A673 (cell line): ENCODE data around the gene RTKN2. TPM values are rescaled to one million over a fixed set of nuclear protein-coding genes. Genes with fewer than 3 reads are reported as not detected.

Source experiments
- BruUV-seq: library from RNA; stranded (reverse); fragments of 400-500 nt; replicated peaks from 2 replicates; lab custom pipeline; 2021; lab: Mats Ljungman, UMichigan
- CTCF ChIA-PET: fragments of 300-600 bp; sonication (Branson Sonifier 250); formaldehyde crosslinking; loops from one replicate; lab custom pipeline; 2022; ENCODE audit warnings: antibody characterized with exemption; lab: Charles Lee
- POLR2A ChIA-PET: fragments of 300-600 bp; sonication (Branson Sonifier 250); formaldehyde crosslinking; loops from one replicate; lab custom pipeline; 2022; ENCODE audit warnings: antibody characterized with exemption; ENCODE audit not compliant: low non-redundant PET; lab: Charles Lee
- DNase-seq: peaks from one replicate; pipeline ENCODE4 v3.0.0-alpha.2; 2015; ENCODE audit warnings: low spot score
- H3K27ac ChIP-seq: fragments of 200-600 bp; sonication (generic); 2 replicates; pipeline ENCODE4 v1.5.1; 2016; ENCODE audit warnings: mixed run types, low read depth, mild to moderate bottlenecking, mixed read lengths, antibody characterized with exemption, low read length; ENCODE audit not compliant: poor library complexity, severe bottlenecking
- H3K27me3 ChIP-seq: fragments of 200-600 bp; sonication (generic); replicated peaks from 2 replicates; pipeline ENCODE4 v1.6.1; 2017; ENCODE audit warnings: mixed run types, low read depth, mild to moderate bottlenecking, mixed read lengths, antibody characterized with exemption, low read length; ENCODE audit not compliant: insufficient read depth, poor library complexity
- H3K36me3 ChIP-seq: fragments of 200-600 bp; sonication (generic); 2 replicates; pipeline ENCODE4 v1.6.1; 2016; ENCODE audit warnings: mixed run types, mild to moderate bottlenecking, mixed read lengths, antibody characterized with exemption, low read length; ENCODE audit not compliant: insufficient read depth, poor library complexity, severe bottlenecking
- H3K4me1 ChIP-seq: fragments of 200-600 bp; sonication (generic); 2 replicates; pipeline ENCODE4 v1.6.1; 2017; ENCODE audit warnings: mixed run types, mild to moderate bottlenecking, mixed read lengths, antibody characterized with exemption, low read length; ENCODE audit not compliant: insufficient read depth, poor library complexity, severe bottlenecking
- H3K4me3 ChIP-seq: fragments of 200-600 bp; sonication (generic); 2 replicates; pipeline ENCODE4 v1.5.1; 2016; ENCODE audit warnings: low read depth, mixed run types, mild to moderate bottlenecking, mixed read lengths, low read length; ENCODE audit not compliant: poor library complexity, severe bottlenecking
- H3K9me3 ChIP-seq: fragments of 200-600 bp; sonication (generic); 2 replicates; pipeline ENCODE4 v1.6.1; 2016; ENCODE audit warnings: mixed run types, low read depth, mild to moderate bottlenecking, mixed read lengths, antibody characterized with exemption, low read length; ENCODE audit not compliant: poor library complexity, severe bottlenecking
- EZH2 ChIP-seq: fragments of 200-600 bp; sonication (generic); IDR thresholded peaks from 2 replicates; pipeline ENCODE4 v1.6.1; 2017; ENCODE audit warnings: borderline replicate concordance, low read depth, mild to moderate bottlenecking, mixed read lengths, antibody characterized with exemption, low read length; ENCODE audit not compliant: poor library complexity, severe bottlenecking
- intact Hi-C: fragments of 100-400 bp; cut with micrococcal nuclease; formaldehyde crosslinking; loops from one replicate; pipeline ENCODE4 v1.10.0; 2022; ENCODE audit not compliant: unreplicated experiment
- total RNA-seq: library from RNA; stranded (reverse); gene quantifications from 2 replicates; pipeline ENCODE4 v1.2.3, GENCODE V29; 2021
- TF ChIP-seq, protein P1 (sequence below): fragments of 300-800, 200-600 bp; sonication (generic); conservative IDR thresholded peaks from 2 replicates; pipeline ENCODE4 v1.5.1; 2017; ENCODE audit warnings: low read depth, mild to moderate bottlenecking, antibody characterized with exemption, low read length, moderate library complexity, mixed read lengths

Gene RTKN2
- total RNA-seq, 1 experiment from 2014 or later: 22.3 TPM

DNA sequence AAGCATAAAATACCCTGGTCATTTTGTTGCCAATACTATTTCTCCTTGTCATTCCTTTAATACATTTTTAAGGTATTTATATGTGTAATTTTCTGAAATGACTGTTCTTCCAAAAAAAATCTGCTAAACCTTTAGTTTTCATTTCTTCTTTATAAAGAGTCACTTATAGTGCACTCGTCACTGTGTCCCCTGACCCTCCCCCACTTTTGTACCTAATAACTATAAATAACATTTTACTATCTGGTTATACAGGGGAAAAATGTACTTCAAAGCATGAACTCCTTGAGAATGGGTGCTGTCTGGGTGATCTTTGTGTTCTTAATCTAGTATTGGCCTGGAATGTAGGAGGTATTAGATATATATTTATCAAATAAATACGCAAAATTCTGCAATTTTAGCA is 31.1 kb downstream of the RTKN2 start:
- ChIA-PET CTCF (no interaction called here), POLR2A (no interaction called here)
- intact Hi-C loops: no loop called here
- Histone ChIP-seq H3K27ac (peak overlapping the region; percentile 12), H3K4me3 (no peak overlapping the region), H3K27me3 (no peaks in the 10 kb centered on the region), H3K9me3 (no peaks in the 10 kb centered on the region), H3K36me3 (peaks cover 5% of the 10 kb centered on the region), H3K4me1 (peaks cover 36% of the 10 kb centered on the region)
- no TSS peak for BruUV-seq
- no peak for DNase-seq
- TF ChIP-seq, protein P1, sequence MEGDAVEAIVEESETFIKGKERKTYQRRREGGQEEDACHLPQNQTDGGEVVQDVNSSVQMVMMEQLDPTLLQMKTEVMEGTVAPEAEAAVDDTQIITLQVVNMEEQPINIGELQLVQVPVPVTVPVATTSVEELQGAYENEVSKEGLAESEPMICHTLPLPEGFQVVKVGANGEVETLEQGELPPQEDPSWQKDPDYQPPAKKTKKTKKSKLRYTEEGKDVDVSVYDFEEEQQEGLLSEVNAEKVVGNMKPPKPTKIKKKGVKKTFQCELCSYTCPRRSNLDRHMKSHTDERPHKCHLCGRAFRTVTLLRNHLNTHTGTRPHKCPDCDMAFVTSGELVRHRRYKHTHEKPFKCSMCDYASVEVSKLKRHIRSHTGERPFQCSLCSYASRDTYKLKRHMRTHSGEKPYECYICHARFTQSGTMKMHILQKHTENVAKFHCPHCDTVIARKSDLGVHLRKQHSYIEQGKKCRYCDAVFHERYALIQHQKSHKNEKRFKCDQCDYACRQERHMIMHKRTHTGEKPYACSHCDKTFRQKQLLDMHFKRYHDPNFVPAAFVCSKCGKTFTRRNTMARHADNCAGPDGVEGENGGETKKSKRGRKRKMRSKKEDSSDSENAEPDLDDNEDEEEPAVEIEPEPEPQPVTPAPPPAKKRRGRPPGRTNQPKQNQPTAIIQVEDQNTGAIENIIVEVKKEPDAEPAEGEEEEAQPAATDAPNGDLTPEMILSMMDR: no peak
- TF ChIP-seq EZH2: no peak

DNA sequence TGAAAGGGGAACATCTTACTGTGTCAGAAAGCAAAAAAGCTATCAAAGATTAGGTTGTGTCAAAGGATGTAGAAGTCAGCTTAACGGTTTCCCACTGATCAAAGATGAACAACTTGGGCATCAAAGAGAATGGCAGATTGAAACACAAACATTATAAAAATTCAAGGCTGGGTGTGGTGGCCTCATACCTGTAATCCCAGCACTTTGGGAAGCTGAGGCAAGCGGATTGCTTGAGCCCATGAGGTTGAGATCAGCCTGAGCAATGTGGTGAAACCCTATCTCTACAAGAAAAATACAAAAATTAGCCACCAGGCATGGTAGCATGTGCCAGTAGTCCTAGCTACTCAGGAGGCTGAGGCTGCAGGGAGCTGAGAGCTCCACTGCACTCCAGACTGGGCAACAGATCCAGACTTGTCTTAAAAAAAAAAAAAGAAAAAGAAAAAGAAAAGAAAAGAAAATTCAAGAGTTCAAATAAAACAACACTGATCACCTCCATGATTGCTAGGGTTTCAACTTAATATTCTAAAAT is 34.5 kb downstream of the RTKN2 start:
- intact Hi-C loops: no loop called here
- BruUV-seq: no TSS peak
- Histone ChIP-seq H3K27ac (no peak overlapping the region), H3K36me3 (peaks cover 5% of the 10 kb centered on the region), H3K9me3 (no peaks in the 10 kb centered on the region), H3K4me3 (no peak overlapping the region), H3K27me3 (no peaks in the 10 kb centered on the region), H3K4me1 (peaks cover 27% of the 10 kb centered on the region)
- ChIA-PET CTCF (interaction anchor here (0.7 to 0.8 kb wide), 2 partner anchors 11 to 30 kb away, joined by 3 to 6 read pairs; no protein-coding TSS in a partner anchor), POLR2A (no interaction called here)
- TF ChIP-seq, protein P1: no peak
- TF ChIP-seq EZH2: no peak
- DNase-seq: no peak

DNA sequence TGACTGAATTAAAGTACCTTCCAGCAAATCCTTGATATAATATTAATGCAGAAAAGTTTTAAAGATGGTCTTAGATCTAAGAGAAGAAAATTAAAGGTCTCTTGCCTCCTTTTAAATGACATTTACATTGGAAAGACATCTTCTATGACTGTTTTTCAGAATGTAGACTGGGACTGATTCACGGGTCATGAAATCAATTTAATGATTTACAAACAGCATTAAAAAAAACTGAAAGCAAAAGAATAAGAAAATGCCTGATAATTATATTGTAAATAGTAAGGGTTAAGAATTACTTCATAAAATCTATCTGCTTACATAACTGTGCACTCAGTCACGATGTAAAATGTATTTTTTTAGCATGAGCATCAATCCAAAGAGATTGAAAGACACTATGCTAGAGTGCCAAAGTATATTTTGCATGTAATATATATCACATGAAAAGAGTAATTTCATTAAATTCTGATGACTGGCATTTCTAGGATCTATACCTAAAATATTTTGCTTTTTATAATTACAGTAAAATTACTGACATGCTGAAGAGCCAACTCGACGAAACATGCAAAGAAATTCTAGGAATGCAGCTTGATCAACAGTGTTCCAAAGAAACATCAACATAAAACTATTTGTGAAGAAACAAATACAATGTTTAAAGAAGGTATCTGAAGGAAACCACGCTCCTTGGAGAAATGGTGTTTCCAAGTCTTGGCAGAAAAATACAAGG is 35.1 kb downstream of the RTKN2 start:
- CTCF ChIA-PET: interaction anchor here (0.7 to 0.8 kb wide), 2 partner anchors 11 to 31 kb away, joined by 3 to 6 read pairs; no protein-coding TSS in a partner anchor
- intact Hi-C loops: no loop called here

More for the DNA sequence above, 35.1 kb downstream of the RTKN2 start:
- DNase-seq: no peak
- no TSS peak for BruUV-seq
- Histone ChIP-seq H3K27me3 (no peaks in the 10 kb centered on the region), H3K4me1 (peaks cover 27% of the 10 kb centered on the region), H3K36me3 (peaks cover 5% of the 10 kb centered on the region), H3K27ac (no peak overlapping the region), H3K9me3 (no peaks in the 10 kb centered on the region), H3K4me3 (no peak overlapping the region)
- POLR2A ChIA-PET: no interaction called here
- TF ChIP-seq EZH2: no peak
- TF ChIP-seq, protein P1: no peak
